Measurements from ENCODE around the gene MDM2.

DNA sequence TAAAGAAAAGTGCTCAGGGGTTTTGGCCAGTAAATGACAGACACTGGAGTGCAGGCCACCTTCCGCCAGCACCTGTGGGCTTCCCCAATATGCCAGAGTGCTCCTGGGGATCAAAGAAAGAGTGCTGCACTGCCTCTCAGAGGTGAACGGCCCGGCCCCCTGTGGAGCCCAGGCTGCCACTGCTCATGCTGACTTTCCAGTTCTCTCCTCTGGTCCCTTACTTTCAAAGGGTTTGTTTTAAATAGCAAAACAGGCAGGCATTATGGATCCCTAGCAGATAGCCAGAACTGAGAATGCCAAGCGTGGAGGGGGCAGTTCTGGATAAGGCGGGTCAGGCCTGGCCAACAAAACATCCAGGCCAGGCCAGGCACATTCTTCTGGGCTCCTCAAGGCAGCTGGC lies 59.6 kb downstream of the MDM2 start:
- TF ChIP-seq, protein P1, sequence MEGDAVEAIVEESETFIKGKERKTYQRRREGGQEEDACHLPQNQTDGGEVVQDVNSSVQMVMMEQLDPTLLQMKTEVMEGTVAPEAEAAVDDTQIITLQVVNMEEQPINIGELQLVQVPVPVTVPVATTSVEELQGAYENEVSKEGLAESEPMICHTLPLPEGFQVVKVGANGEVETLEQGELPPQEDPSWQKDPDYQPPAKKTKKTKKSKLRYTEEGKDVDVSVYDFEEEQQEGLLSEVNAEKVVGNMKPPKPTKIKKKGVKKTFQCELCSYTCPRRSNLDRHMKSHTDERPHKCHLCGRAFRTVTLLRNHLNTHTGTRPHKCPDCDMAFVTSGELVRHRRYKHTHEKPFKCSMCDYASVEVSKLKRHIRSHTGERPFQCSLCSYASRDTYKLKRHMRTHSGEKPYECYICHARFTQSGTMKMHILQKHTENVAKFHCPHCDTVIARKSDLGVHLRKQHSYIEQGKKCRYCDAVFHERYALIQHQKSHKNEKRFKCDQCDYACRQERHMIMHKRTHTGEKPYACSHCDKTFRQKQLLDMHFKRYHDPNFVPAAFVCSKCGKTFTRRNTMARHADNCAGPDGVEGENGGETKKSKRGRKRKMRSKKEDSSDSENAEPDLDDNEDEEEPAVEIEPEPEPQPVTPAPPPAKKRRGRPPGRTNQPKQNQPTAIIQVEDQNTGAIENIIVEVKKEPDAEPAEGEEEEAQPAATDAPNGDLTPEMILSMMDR (IDR thresholded peaks at IDR 0.05): no peak
- no peak for TF ChIP-seq POLR2A (IDR thresholded peaks at IDR 0.05)
